CD4-positive, alpha-beta memory T cell (primary cell): Measurements from ENCODE around the gene VARS1. TPM values are rescaled to one million over a fixed set of nuclear protein-coding genes. Genes with fewer than 3 reads are reported as not detected.
"Not testable (repeated sequence)": the region's sequence is repeated elsewhere in the genome, so short reads cannot be mapped to it uniquely, and the experiment has no call there.

Experiments
- CTCF ChIA-PET: fragments of 350-600 bp; sonication (Branson Sonifier 250); formaldehyde crosslinking; loops from one replicate; lab custom pipeline; 2021; ENCODE audit warnings: inconsistent platforms; ENCODE audit not compliant: partially characterized antibody; lab: Charles Lee
- POLR2A ChIA-PET: fragments of 350-600 bp; sonication (Branson Sonifier 250); formaldehyde crosslinking; loops from one replicate; lab custom pipeline; 2021; ENCODE audit not compliant: partially characterized antibody; lab: Charles Lee
- DNase-seq, 5 donors: peaks; one replicate each; pipeline versions ENCODE4 v3.0.0 to v3.0.0-alpha.2; 2020 to 2022; ENCODE audit warnings: mixed read lengths in 1 of 5
- H3K27ac ChIP-seq: one replicate; pipeline ENCODE4 v1.7.0; 2013; ENCODE audit warnings: low read depth, low read length
- H3K27me3 ChIP-seq: 2 replicates; pipeline ENCODE4 v1.7.0; 2013; ENCODE audit warnings: mild to moderate bottlenecking, low read length, moderate library complexity; ENCODE audit not compliant: insufficient read depth
- H3K36me3 ChIP-seq: 2 replicates; pipeline ENCODE4 v1.7.0; 2013; ENCODE audit warnings: mild to moderate bottlenecking, low read length, moderate library complexity; ENCODE audit not compliant: insufficient read depth
- H3K4me1 ChIP-seq: 2 replicates; pipeline ENCODE4 v1.7.0; 2013; ENCODE audit warnings: mild to moderate bottlenecking, low read length, moderate library complexity; ENCODE audit not compliant: insufficient read depth
- H3K4me3 ChIP-seq, 2 donors: one replicate each; pipeline ENCODE4 v1.7.0; 2013; ENCODE audit warnings: low read length in 2 of 2, mild to moderate bottlenecking in 1 of 2
- H3K9me3 ChIP-seq, 2 donors: one replicate each; pipeline ENCODE4 v1.7.0; 2013; ENCODE audit warnings: low read length in 2 of 2, control low read depth in 1 of 2; ENCODE audit not compliant: control insufficient read depth in 1 of 2
- H3K27ac Mint-ChIP-seq, 7 donors: one replicate each; pipeline ENCODE4 v1.8.0; 2020 to 2021; ENCODE audit warnings: mixed read lengths in 7 of 7, mild to moderate bottlenecking in 6 of 7, inconsistent platforms in 3 of 7, moderate library complexity in 3 of 7
- H3K27me3 Mint-ChIP-seq, 2 donors: one replicate each; pipeline ENCODE4 v1.8.0; 2020 to 2021; ENCODE audit warnings: mixed read lengths in 2 of 2
- H3K36me3 Mint-ChIP-seq, 2 donors: one replicate each; pipeline ENCODE4 v1.8.0; 2020 to 2021; ENCODE audit warnings: mixed read lengths in 2 of 2, inconsistent platforms in 1 of 2, mild to moderate bottlenecking in 1 of 2
- H3K4me1 Mint-ChIP-seq, 4 donors: one replicate each; pipeline ENCODE4 v1.8.0; 2020 to 2021; ENCODE audit warnings: mixed read lengths in 4 of 4, mild to moderate bottlenecking in 1 of 4
- H3K4me3 Mint-ChIP-seq, 8 donors: one replicate each; pipeline ENCODE4 v1.8.0; 2020 to 2021; ENCODE audit warnings: mixed read lengths in 8 of 8, mild to moderate bottlenecking in 7 of 8, moderate library complexity in 6 of 8, inconsistent platforms in 3 of 8
- H3K9me3 Mint-ChIP-seq, 8 donors: one replicate each; pipeline ENCODE4 v1.8.0; 2020 to 2021; ENCODE audit warnings: mixed read lengths in 8 of 8, mild to moderate bottlenecking in 5 of 8, inconsistent platforms in 3 of 8, moderate library complexity in 1 of 8
- intact Hi-C: fragments of 100-400 bp; cut with micrococcal nuclease; formaldehyde crosslinking; loops from one replicate; pipeline ENCODE4 v1.15.1; 2023
- polyA plus RNA-seq, 2 donors: library from polyadenylated mRNA; unstranded; fragments of 300-500 nt; fragmentation: Illumina TruSeq; gene quantifications; one replicate each; pipeline ENCODE4 v1.2.3, GENCODE V29; 2021
- total RNA-seq, 2 experiments: library from RNA; stranded (reverse); gene quantifications; one replicate each; pipeline ENCODE4 v1.2.3, GENCODE V29; 2021

VARS1 gene
- total RNA-seq = 10 to 100 TPM; 39.6 to 46.8 TPM
- polyA plus RNA-seq = 10 to 100 TPM; 43.4 to 45.9 TPM

DNA sequence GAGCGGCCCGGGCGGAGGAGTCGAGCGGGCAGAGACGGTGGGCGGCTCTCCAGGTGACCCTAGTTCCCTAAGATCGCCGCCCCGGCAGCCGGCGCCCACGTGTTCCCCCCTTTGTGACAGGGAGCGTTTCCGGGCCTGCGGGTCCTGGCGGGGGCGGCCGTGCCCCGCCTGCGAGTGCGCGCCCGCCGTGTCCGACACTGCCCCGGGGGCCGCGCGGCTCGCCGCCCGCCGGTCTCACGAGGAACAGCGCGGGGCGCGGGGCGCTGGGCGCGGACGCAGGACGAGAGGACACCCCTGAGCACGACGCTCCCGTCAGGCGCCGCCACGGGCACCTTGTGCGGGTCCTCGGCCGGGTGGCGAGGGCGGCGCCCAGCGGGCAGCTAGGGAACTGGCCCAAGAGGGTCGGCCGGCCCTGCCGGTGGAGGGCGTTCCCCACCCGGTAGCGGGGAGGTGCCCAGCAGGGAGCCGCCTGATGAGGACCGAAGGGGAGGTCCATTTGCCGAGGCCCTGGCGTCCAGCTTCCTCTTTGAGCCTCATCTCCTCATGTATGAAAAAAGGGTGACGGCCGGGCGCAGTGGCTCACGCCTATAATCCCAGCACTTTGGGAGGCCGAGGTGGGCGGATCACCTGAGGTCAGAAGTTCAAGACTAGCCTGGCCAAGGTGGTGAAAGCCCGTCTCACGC lies at the start of gene VARS1:
VARS1 (minus strand) TSS at position 137 of the 683 bp plus-strand sequence. CDS start 535 bp downstream, outside the sequence.
- peak within 1 kb of the TSS; percentile 95 for H3K27ac ChIP-seq
- POLR2A ChIA-PET = interaction anchor here (0.7 to 6.5 kb wide), 24 partner anchors 11 to 214 kb away, joined by 3 to 93 read pairs (median 6); partner anchors contain the start of genes ABHD16A, BAG6, C6orf47 and CLIC1
- DNase-seq = peak; percentile 83 to 90 (median 84)
- H3K36me3 ChIP-seq = peaks cover 6% of the 10 kb centered on the region
- H3K9me3 Mint-ChIP-seq = no peaks in the 10 kb centered on the region
- H3K4me1 Mint-ChIP-seq = peaks cover 22 to 64% (median 37%) of the 10 kb centered on the region in 4 donors
- peak within 1 kb of the TSS; percentile 63 to 99 (median 98) for H3K27ac Mint-ChIP-seq
- peak within 1 kb of the TSS; percentile 72 to 96 for H3K4me3 ChIP-seq
- peaks cover 55% of the 10 kb centered on the region for H3K4me1 ChIP-seq
- H3K36me3 Mint-ChIP-seq = peaks cover 5 to 21% of the 10 kb centered on the region in 2 donors
- no peaks in the 10 kb centered on the region for H3K27me3 ChIP-seq
- intact Hi-C loops = loop anchor here (1.0 to 2.0 kb wide), 5 partner anchors 11 to 59 kb away; partner anchors contain the start of genes CLIC1, HSPA1A, HSPA1B and HSPA1L
- peak within 1 kb of the TSS; percentile 94 to 99 (median 97) for H3K4me3 Mint-ChIP-seq
- CTCF ChIA-PET = interaction anchor here (0.7 to 2.6 kb wide), 16 partner anchors 11 to 683 kb away, joined by 3 to 20 read pairs (median 4); partner anchors contain the start of genes DDAH2, HSPA1A, HSPA1L and LSM2
- H3K9me3 ChIP-seq = no peaks in the 10 kb centered on the region
- no peaks in the 10 kb centered on the region for H3K27me3 Mint-ChIP-seq

DNA sequence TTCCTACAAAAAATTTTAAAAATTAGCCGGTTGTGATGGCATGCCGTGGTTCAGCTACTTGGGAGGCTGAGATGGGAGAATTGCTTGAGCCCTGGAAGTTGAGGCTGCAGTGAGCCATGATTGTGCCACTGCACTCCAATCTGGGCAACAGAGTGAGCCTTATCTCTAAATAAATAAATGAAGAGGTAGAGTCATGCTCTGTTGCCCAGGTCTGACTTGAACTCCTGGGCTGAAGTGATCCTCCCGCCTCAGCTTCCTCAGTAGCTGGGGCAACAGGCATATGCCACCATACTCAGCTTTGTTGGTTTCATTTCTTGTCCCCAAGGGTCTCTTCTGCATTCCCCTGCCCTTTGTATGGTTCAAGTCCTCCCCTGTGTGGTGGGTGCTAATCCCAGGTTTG lies 49.0 kb upstream of the VARS1 start:
- DNase-seq = no peak
- peaks cover 14% of the 10 kb centered on the region for H3K36me3 ChIP-seq
- ChIA-PET POLR2A (interaction anchor here (0.8 to 1.0 kb wide), 2 partner anchors 9 to 10 kb away, joined by 4 read pairs; no protein-coding TSS in a partner anchor), CTCF (interaction anchor here (1.2 kb wide), 1 partner anchor 163 kb away, joined by 3 read pairs; the partner anchor contains the start of gene LY6G5C)
- no peak overlapping the region for H3K4me3 ChIP-seq
- no peaks in the 10 kb centered on the region for H3K27me3 ChIP-seq
- Mint-ChIP-seq H3K9me3 (no peaks in the 10 kb centered on the region), H3K27me3 (no peaks in the 10 kb centered on the region), H3K4me3 (no peak overlapping the region), H3K36me3 (peaks cover 13 to 20% of the 10 kb centered on the region in 2 donors), H3K27ac (no peak overlapping the region), H3K4me1 (peaks cover 0 to 6% (median 3%) of the 10 kb centered on the region in 4 donors)
- H3K4me1 ChIP-seq = no peaks in the 10 kb centered on the region
- H3K9me3 ChIP-seq = no peaks in the 10 kb centered on the region
- intact Hi-C loops = no loop called here
- no peak overlapping the region for H3K27ac ChIP-seq

DNA sequence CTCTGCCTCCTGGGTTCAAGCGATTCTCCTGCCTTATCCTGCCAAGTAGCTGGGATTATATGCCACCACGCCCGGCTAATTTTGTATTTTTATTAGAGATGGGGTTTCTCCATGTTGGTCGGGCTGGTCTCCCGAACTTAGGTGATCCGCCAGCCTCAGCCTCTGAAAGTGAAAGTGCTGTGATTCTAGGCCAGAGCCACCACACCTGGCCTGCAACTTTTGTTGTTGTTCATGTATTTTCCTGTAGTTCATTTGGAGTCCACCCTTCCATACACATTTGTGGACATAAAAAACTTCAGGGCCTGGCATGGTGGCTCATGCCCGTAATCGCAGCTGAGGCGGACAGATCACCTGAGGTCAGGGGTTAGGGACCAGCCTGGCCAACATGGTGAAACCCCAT lies 46.5 kb upstream of the VARS1 start:
- POLR2A ChIA-PET = no interaction called here
- Histone ChIP-seq H3K9me3 (no peaks in the 10 kb centered on the region), H3K4me1 (peaks cover 24% of the 10 kb centered on the region), H3K4me3 (no peak overlapping the region), H3K27ac (no peak overlapping the region), H3K36me3 (peaks cover 38% of the 10 kb centered on the region), H3K27me3 (no peaks in the 10 kb centered on the region)
- DNase-seq = no peak
- no peak overlapping the region for H3K4me3 Mint-ChIP-seq
- CTCF ChIA-PET = no interaction called here
- peaks cover 27 to 41% of the 10 kb centered on the region in 2 donors for H3K36me3 Mint-ChIP-seq
- H3K27me3 Mint-ChIP-seq = no peaks in the 10 kb centered on the region
- peak overlapping the region in 1 of 7 donors; percentile 27 for H3K27ac Mint-ChIP-seq
- peaks cover 13 to 28% (median 20%) of the 10 kb centered on the region in 4 donors for H3K4me1 Mint-ChIP-seq
- H3K9me3 Mint-ChIP-seq = no peaks in the 10 kb centered on the region
- intact Hi-C loops = no loop called here

DNA sequence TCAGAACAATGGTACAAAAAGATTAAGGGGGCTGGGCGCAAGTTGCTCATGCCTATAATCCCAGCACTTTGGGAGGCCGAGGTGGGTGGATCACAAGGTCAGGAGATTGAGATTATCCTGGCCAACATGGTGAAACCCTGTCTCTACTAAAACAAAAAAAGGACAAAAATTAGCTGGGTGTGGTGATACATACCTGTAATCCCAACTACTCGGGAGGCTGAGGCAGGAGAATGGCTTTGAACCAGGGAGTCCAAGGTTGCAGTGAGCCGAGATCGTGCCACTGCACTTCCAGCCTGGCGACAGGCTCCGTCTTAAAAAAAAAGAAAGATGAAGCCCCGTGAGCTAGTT lies 44.2 kb upstream of the VARS1 start:
- not testable (repeated sequence) for H3K4me3 ChIP-seq, DNase-seq, H3K27ac ChIP-seq, H3K9me3 Mint-ChIP-seq, H3K9me3 ChIP-seq, H3K27me3 ChIP-seq, H3K27me3 Mint-ChIP-seq, H3K4me3 Mint-ChIP-seq
- Mint-ChIP-seq H3K36me3 (peaks cover 33 to 60% of the 10 kb centered on the region in 2 donors), H3K4me1 (peaks cover 24 to 46% (median 33%) of the 10 kb centered on the region in 4 donors), H3K27ac (peak overlapping the region in 1 of 7 donors; percentile 99)
- POLR2A ChIA-PET = interaction anchor here (0.6 to 1.3 kb wide), 4 partner anchors 10 to 179 kb away, joined by 3 to 9 read pairs (median 4); partner anchors contain the start of genes C6orf47 and NEU1
- CTCF ChIA-PET = interaction anchor here (1.3 to 1.4 kb wide), 2 partner anchors 10 to 17 kb away, joined by 4 read pairs; no protein-coding TSS in a partner anchor
- peaks cover 37% of the 10 kb centered on the region for H3K4me1 ChIP-seq
- peaks cover 41% of the 10 kb centered on the region for H3K36me3 ChIP-seq
- intact Hi-C loops = loop anchor here (10.0 kb wide), 1 partner anchor 135 kb away; the partner anchor contains the start of gene DXO

DNA sequence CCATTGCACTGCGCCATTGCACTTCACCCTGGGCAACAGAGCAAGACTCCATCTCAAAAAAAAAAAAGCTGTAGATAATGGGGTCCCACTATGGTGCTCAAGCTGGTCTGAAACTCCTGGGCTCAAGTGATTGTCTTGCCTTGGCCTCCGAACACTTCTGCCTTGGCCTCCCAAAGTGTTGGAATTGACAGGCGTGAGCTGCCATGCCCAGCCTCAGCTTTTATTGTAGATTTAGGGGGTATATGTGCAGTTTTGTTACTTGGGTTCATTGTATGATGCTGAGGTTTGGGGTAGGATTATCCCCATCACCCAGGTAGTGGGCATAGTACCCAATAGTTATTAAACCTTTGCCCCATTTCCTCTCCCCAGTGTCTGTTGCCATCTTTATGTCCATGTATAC lies 43.4 kb upstream of the VARS1 start:
- no peaks in the 10 kb centered on the region for H3K9me3 Mint-ChIP-seq
- Histone ChIP-seq H3K4me3 (no peak overlapping the region), H3K27me3 (no peaks in the 10 kb centered on the region), H3K27ac (no peak overlapping the region), H3K36me3 (peaks cover 41% of the 10 kb centered on the region), H3K9me3 (no peaks in the 10 kb centered on the region), H3K4me1 (peaks cover 37% of the 10 kb centered on the region)
- H3K36me3 Mint-ChIP-seq = peaks cover 33 to 66% of the 10 kb centered on the region in 2 donors
- DNase-seq = no peak
- peaks cover 25 to 54% (median 37%) of the 10 kb centered on the region in 4 donors for H3K4me1 Mint-ChIP-seq
- intact Hi-C loops = loop anchor here (10.0 kb wide), 1 partner anchor 136 kb away; the partner anchor contains the start of gene DXO
- ChIA-PET CTCF (interaction anchor here (0.6 to 1.4 kb wide), 7 partner anchors 9 to 113 kb away, joined by 3 to 5 read pairs (median 4); partner anchors contain the start of gene DDAH2), POLR2A (interaction anchor here (0.9 to 4.8 kb wide), 5 partner anchors 20 to 258 kb away, joined by 3 to 43 read pairs (median 4); partner anchors contain the start of genes BAG6, C6orf47 and NEU1)
- H3K27me3 Mint-ChIP-seq = no peaks in the 10 kb centered on the region
- peak overlapping the region in 3 of 8 donors; percentile 38 to 65 (median 40) for H3K4me3 Mint-ChIP-seq
- H3K27ac Mint-ChIP-seq = peak overlapping the region in 6 of 7 donors; percentile 1 to 99 (median 62)

DNA sequence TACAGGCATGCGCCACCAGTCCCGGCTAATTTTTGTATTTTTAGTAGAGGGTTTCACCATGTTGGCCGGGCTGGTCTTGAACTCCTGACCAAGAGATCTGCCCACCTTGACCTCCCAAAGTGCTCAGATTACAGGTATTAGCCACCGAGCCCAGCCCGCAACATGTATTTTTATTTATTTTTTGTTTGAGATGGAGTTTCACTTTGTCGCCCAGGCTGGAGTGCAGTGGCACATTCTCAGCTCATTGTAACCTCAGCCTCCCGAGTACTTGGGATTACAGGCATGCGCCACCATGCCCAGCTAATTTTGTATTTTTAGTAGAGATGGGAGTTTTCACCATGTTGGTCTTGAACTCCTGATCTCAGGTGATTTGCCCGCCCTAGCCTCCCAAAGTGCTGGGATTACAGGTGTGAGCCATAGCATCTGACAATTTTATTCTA lies 42.6 kb upstream of the VARS1 start:
- peaks cover 44% of the 10 kb centered on the region for H3K4me1 ChIP-seq
- not testable (repeated sequence) for H3K9me3 ChIP-seq, H3K9me3 Mint-ChIP-seq, H3K27me3 Mint-ChIP-seq, DNase-seq, H3K27me3 ChIP-seq
- Mint-ChIP-seq H3K36me3 (peaks cover 33 to 66% of the 10 kb centered on the region in 2 donors), H3K4me3 (peak overlapping the region; percentile 22 to 99 (median 93)), H3K27ac (peak overlapping the region in 6 of 7 donors; percentile 4 to 99 (median 98)), H3K4me1 (peaks cover 25 to 54% (median 38%) of the 10 kb centered on the region in 4 donors)
- intact Hi-C loops = loop anchor here (10.0 kb wide), 1 partner anchor 137 kb away; the partner anchor contains the start of gene DXO
- H3K36me3 ChIP-seq = peaks cover 41% of the 10 kb centered on the region
- ChIA-PET POLR2A (interaction anchor here (1.0 to 4.8 kb wide), 5 partner anchors 25 to 257 kb away, joined by 3 to 43 read pairs (median 4); partner anchors contain the start of genes BAG6, C6orf47 and NEU1), CTCF (interaction anchor here (1.1 to 1.3 kb wide), 4 partner anchors 8 to 109 kb away, joined by 3 to 5 read pairs (median 4); partner anchors contain the start of gene DDAH2)
- H3K4me3 ChIP-seq = peak overlapping the region in 1 of 2 donors; percentile 75
- peak overlapping the region; percentile 88 for H3K27ac ChIP-seq
